PC-9 (cell line): Measurements from ENCODE around the gene ELP1. TPM values are rescaled to one million over a fixed set of nuclear protein-coding genes. Genes with fewer than 3 reads are reported as not detected.

Experiments used
- BruUV-seq: library from RNA; stranded (reverse); fragments of 400-500 nt; replicated peaks from 2 replicates; lab custom pipeline; 2021; lab: Mats Ljungman, UMichigan
- CTCF ChIA-PET: fragments of 300-600 bp; sonication (Branson Sonifier 250); formaldehyde crosslinking; loops from one replicate; lab custom pipeline; 2022; ENCODE audit warnings: antibody characterized with exemption; lab: Charles Lee
- POLR2A ChIA-PET: fragments of 300-600 bp; sonication (Branson Sonifier 250); formaldehyde crosslinking; loops from one replicate; lab custom pipeline; 2022; ENCODE audit warnings: antibody characterized with exemption; ENCODE audit not compliant: unreplicated experiment; lab: Charles Lee
- DNase-seq, 2 experiments: peaks; one replicate each; pipeline versions ENCODE4 v3.0.0 to v3.0.0-alpha.2; 2015 to 2022; ENCODE audit warnings: mixed read lengths in 1 of 2
- H2AFZ ChIP-seq: fragments of 200-600 bp; sonication (generic); 2 replicates; pipeline ENCODE4 v1.8.1; 2017; ENCODE audit warnings: antibody characterized with exemption
- H3F3A ChIP-seq: fragments of 200-600 bp; sonication (generic); 2 replicates; pipeline ENCODE4 v1.8.1; 2017; ENCODE audit warnings: antibody characterized with exemption, mild to moderate bottlenecking, low read depth; ENCODE audit not compliant: insufficient read depth
- H3K27ac ChIP-seq: fragments of 200-600 bp; sonication (generic); 2 replicates; pipeline ENCODE4 v1.6.1; 2016; ENCODE audit warnings: mixed run types
- H3K27me3 ChIP-seq: fragments of 200-600 bp; sonication (generic); 2 replicates; pipeline ENCODE4 v1.6.1; 2016; ENCODE audit warnings: low read depth, mixed run types; ENCODE audit not compliant: insufficient read depth
- H3K36me3 ChIP-seq: fragments of 200-600 bp; sonication (generic); 2 replicates; pipeline ENCODE4 v1.6.1; 2016; ENCODE audit warnings: low read depth, mixed run types
- H3K4me1 ChIP-seq: fragments of 200-600 bp; sonication (generic); replicated peaks from 2 replicates; pipeline ENCODE4 v1.6.1; 2016; ENCODE audit warnings: mixed run types; ENCODE audit not compliant: insufficient read depth
- H3K4me2 ChIP-seq: fragments of 200-600 bp; sonication (generic); 2 replicates; pipeline ENCODE4 v1.6.1; 2017; ENCODE audit warnings: mixed run types
- H3K4me3 ChIP-seq: fragments of 200-600 bp; sonication (generic); 2 replicates; pipeline ENCODE4 v1.6.1; 2016; ENCODE audit warnings: mixed run types
- H3K79me2 ChIP-seq: fragments of 200-600 bp; sonication (generic); 2 replicates; pipeline ENCODE4 v1.6.1; 2017; ENCODE audit warnings: low read depth, mixed run types
- H3K9me2 ChIP-seq: fragments of 200-600 bp; sonication (generic); 2 replicates; pipeline ENCODE4 v1.8.1; 2017; ENCODE audit warnings: mild to moderate bottlenecking; ENCODE audit not compliant: insufficient read depth
- H3K9me3 ChIP-seq: fragments of 200-600 bp; sonication (generic); 2 replicates; pipeline ENCODE4 v1.8.1; 2016; ENCODE audit warnings: low read depth; ENCODE audit not compliant: insufficient read depth
- H4K20me1 ChIP-seq: fragments of 200-600 bp; sonication (generic); 2 replicates; pipeline ENCODE4 v1.8.1; 2017; ENCODE audit not compliant: insufficient read depth
- CTCF ChIP-seq: fragments of 200-600 bp; sonication (generic); conservative IDR thresholded peaks from 2 replicates; pipeline ENCODE4 v1.6.1; 2017; ENCODE audit warnings: mixed run types, antibody characterized with exemption, mild to moderate bottlenecking, moderate library complexity
- EZH2 ChIP-seq: fragments of 200-600 bp; sonication (generic); IDR thresholded peaks from 2 replicates; pipeline ENCODE4 v1.8.0; 2017; ENCODE audit warnings: antibody characterized with exemption, low read depth
- intact Hi-C: fragments of 100-400 bp; cut with micrococcal nuclease; formaldehyde crosslinking; loops from one replicate; pipeline ENCODE4 v1.10.0; 2022; ENCODE audit not compliant: unreplicated experiment
- total RNA-seq: library from RNA; stranded (reverse); gene quantifications from 2 replicates; pipeline ENCODE4 v1.2.3, GENCODE V29; 2021

Gene ELP1
- total RNA-seq, 1 experiment from 2014 or later = 35.1 TPM

DNA sequence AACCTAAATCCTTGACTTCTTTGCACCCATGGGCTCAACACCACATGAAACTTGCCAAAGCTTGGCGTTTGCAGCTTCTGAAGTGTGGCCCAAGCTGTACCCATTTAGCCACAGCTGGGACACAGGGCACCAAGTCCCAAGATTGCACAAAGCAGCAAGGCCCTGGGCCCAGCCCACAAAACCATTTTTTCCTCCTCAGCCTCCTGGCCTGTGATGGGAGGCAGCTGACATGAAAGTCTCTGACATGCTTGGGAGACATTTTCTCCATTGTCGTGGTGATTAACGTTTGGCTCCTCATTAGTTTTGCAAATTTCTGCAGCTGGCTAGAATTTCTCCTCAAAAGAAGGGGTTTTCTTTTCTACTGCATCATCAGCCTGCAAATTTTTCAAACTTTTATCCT lies 110.1 kb downstream of the ELP1 start:
- H3K4me1 ChIP-seq = no peaks in the 10 kb centered on the region
- no peak overlapping the region for H3K27ac ChIP-seq
- ChIA-PET POLR2A (no interaction called here), CTCF (no interaction called here)
- H3K9me2 ChIP-seq = no peaks in the 10 kb centered on the region
- BruUV-seq = no TSS peak
- H3F3A ChIP-seq = no peaks in the 10 kb centered on the region
- no peak for DNase-seq
- H3K4me2 ChIP-seq = no peak overlapping the region
- intact Hi-C loops = no loop called here
- H4K20me1 ChIP-seq = no peaks in the 10 kb centered on the region
- H3K27me3 ChIP-seq = no peaks in the 10 kb centered on the region
- no peaks in the 10 kb centered on the region for H3K79me2 ChIP-seq
- no peaks in the 10 kb centered on the region for H3K36me3 ChIP-seq
- TF ChIP-seq EZH2 = no peak
- no peak for TF ChIP-seq CTCF
- H3K4me3 ChIP-seq = no peak overlapping the region
- H2AFZ ChIP-seq = no peak overlapping the region
- H3K9me3 ChIP-seq = no peaks in the 10 kb centered on the region

Other genes starting within 250 kb of the ELP1 start
- gene ACTL7B, start 78.1 kb downstream of the ELP1 start, total RNA-seq = not detected in 2 replicates
- gene ACTL7A, start 71.9 kb downstream of the ELP1 start, total RNA-seq = not detected in 2 replicates
- gene ABITRAM, start 276 bp upstream of the ELP1 start, total RNA-seq = 21.6 and 23.6 TPM in 2 replicates
- gene CTNNAL1, start 79.4 kb upstream of the ELP1 start, total RNA-seq = 57.7 and 71.3 TPM in 2 replicates
- 58.7 and 60.3 TPM in 2 replicates for gene TMEM245, start 185.8 kb upstream of the ELP1 start, total RNA-seq
- not detected in 2 replicates for gene FRRS1L, start 233.1 kb upstream of the ELP1 start, total RNA-seq